ENCODE measurements around the gene SLC6A3.

SLC6A3 gene

DNA sequence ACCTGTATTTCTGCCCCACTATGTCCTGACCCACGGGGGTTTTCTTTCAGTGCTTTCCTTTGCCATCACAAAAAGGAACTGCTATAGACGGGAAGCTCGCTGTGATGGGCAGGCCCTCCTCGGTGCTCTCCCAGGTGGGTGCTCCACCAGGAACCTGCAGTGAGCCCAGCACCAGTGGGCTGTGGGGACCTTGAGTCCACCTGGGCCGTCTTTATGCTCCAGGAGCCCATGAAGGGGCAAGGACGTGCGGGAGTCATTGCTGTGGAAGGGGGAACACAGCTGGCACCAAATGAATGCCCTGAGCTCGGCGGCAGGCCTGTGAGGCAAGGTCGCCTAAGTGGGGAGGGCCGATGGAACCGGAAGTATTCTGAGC, 36.7 kb upstream of the SLC6A3 start:
- FAIRE-seq (no peak), DNase-seq (ENCODE audit: insufficient read length, low spot score) (no peak)
- TF ChIP-seq, protein P1, sequence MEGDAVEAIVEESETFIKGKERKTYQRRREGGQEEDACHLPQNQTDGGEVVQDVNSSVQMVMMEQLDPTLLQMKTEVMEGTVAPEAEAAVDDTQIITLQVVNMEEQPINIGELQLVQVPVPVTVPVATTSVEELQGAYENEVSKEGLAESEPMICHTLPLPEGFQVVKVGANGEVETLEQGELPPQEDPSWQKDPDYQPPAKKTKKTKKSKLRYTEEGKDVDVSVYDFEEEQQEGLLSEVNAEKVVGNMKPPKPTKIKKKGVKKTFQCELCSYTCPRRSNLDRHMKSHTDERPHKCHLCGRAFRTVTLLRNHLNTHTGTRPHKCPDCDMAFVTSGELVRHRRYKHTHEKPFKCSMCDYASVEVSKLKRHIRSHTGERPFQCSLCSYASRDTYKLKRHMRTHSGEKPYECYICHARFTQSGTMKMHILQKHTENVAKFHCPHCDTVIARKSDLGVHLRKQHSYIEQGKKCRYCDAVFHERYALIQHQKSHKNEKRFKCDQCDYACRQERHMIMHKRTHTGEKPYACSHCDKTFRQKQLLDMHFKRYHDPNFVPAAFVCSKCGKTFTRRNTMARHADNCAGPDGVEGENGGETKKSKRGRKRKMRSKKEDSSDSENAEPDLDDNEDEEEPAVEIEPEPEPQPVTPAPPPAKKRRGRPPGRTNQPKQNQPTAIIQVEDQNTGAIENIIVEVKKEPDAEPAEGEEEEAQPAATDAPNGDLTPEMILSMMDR (IDR thresholded peaks at IDR 0.05; ENCODE audit: insufficient read depth, missing control alignments), result no peak

DNA sequence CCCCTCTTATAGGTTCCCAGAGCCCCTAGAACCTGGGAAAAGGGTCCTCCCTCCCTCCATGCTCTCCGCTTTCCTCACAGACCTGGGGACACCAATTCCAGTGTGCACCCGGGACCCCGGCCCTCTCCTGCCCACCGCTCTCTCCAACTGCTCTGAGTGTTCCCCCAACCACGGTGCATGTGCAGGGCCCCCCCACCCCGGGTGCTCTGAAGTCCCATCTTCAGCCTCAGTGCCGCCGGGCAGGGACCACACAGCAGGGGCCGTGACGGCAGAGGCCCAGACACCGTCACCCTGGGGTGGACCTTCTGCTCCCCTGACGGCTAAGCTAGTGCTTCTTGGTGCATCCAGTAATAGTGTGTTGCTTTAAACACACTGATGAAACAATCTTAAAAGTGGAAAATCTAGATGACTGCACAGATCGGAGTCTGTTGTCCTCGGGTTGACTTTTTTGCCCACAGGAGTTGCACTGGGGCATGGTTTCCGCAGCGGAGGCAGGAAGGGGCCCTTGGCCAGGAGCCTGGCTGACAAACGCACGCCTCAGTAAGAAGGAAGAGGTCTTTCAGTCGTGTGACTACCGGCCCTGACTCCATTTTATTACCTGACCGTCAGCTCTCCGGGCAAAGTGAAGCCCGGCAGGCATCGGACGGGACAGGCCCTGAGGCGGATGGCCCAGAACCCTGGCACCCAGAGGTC, 36.2 kb upstream of the SLC6A3 start:
- no peak for DNase-seq (ENCODE audit: insufficient read length, low spot score)
- no peak for FAIRE-seq
- TF ChIP-seq, protein P1 (IDR thresholded peaks at IDR 0.05; ENCODE audit: insufficient read depth, missing control alignments), result no peak

DNA sequence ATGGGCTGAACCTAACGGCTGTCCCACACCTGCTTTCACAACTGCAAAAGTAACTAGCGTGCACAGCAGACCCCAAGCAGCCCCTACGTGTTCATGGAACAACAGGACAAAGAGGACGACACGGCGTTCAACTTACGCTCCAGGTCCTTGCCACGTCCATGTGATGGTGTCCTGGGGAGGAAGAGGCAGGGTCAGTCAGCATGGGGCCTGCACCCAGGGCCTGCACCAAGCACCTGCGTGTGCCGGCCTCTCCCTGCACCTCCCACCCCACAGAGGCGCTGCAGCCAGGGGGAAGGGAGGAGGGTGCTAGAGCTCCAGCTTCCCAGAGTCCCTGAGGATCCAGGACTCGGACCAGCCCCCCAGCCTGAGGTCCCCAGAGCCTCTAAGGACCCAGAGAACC, 35.6 kb upstream of the SLC6A3 start:
- TF ChIP-seq, protein P1 (IDR thresholded peaks at IDR 0.05; ENCODE audit: insufficient read depth, missing control alignments), result no peak
- no peak for FAIRE-seq
- no peak for DNase-seq (ENCODE audit: insufficient read length, low spot score)

DNA sequence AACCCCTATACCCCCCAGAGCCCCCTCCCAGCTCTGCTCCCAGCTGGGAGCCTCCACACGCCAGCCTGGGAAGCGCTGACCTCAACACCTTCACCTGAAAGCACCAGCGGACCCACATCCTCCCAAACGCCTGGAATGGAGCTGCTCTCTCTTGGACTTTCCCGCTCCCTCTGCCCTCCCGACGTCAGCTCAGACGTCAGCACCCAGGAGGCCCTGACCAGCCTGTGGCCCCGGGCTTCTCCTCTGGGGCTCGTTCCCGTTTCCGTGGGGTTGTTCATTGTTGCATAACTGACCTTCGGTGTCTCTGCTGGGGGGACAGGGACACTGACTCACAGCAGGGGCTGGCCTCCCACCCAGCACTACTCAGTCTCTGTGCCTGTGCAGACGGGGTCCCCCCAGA, 35.0 kb upstream of the SLC6A3 start:
- no peak for FAIRE-seq
- no peak for DNase-seq (ENCODE audit: insufficient read length, low spot score)

DNA sequence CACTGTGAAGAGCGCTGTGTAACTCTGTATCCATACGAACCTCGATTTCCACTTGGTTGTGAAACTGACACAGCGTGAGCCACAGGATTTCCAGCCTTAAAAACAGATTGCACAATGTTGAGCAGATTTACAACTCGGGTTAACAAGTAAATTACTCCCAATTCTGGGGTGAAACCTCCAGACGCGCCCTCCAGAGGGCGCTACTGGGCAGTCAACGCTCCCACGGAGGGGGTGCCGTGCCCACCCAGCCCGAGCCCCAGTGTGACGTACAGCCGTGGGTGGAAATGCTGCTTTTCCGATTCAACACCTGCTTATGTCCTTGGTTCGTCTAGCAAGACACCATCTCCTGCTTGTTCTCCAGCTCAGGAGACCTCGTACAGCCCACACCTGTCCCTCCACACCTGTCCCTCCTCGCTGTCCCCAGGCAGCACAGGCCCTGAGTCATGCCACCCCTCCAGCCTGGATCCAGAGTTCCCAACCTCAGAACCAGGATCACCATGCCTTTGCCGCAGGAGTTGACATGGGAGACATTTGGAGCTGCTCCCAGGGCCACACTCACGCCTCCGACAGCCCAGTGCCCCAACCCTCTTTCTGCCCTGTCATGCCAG, 34.4 kb upstream of the SLC6A3 start:
- no peak for FAIRE-seq
- TF ChIP-seq, protein P1 (IDR thresholded peaks at IDR 0.05; ENCODE audit: insufficient read depth, missing control alignments), result peak; percentile 55
- peak; percentile 81 for DNase-seq (ENCODE audit: insufficient read length, low spot score)

More for the DNA sequence above, 35.0 kb upstream of the SLC6A3 start:
- TF ChIP-seq, protein P1 (IDR thresholded peaks at IDR 0.05; ENCODE audit: insufficient read depth, missing control alignments), result no peak

DNA sequence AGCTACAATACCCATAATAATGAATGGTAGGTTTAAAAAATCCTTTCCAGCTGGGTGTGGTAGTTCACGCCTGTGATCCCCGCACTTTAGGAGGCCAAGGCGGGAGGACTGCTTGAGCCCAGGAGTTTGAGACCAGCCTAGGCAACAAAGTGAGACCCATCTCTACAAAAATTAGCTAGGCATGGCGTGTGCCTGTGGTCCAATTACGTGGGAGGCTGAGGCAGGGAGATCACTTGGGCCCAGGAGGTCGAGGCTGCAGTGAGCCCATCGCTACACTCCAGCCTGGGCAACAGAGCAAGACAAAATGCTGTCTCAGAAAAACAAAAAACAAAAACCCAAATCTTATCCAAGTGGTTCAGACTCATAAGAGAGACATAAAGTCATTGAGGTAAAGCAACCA, 33.8 kb upstream of the SLC6A3 start:
- TF ChIP-seq, protein P1 (IDR thresholded peaks at IDR 0.05; ENCODE audit: insufficient read depth, missing control alignments), result no peak
- DNase-seq (ENCODE audit: insufficient read length, low spot score), result no peak
- no peak for FAIRE-seq

All from D721Med (cell line).